ENCODE data around the gene TBC1D8. TPM values are rescaled to one million over a fixed set of nuclear protein-coding genes. Genes with fewer than 3 reads are reported as not detected.

Gene TBC1D8
- polyA plus RNA-seq, 4 donors, result 12.6 to 113 (median 28.2) TPM

GRCh38 chr2:101140237-101140636 is 10.9 kb downstream of the TBC1D8 start:
- Histone ChIP-seq H3K4me3 (ENCODE audit: low read depth in 1 of 3, low read length in 3 of 3) (no peak overlapping the region), H3K27me3 (ENCODE audit: control insufficient read depth in 3 of 3, insufficient read depth in 3 of 3, low read length in 3 of 3) (no peaks in the 10 kb centered on the region), H3K4me1 (ENCODE audit: control insufficient read depth in 3 of 3, insufficient read depth in 2 of 3, low read depth in 1 of 3, low read length in 2 of 3) (no peaks in the 10 kb centered on the region), H3K9me3 (ENCODE audit: control insufficient read depth in 2 of 2, insufficient read depth in 1 of 2, low read depth in 1 of 2, low read length in 1 of 2) (no peaks in the 10 kb centered on the region), H3K27ac (ENCODE audit: low read depth in 1 of 3, low read length in 2 of 3) (no peak overlapping the region), H3K36me3 (ENCODE audit: control insufficient read depth in 3 of 3, insufficient read depth in 2 of 3, low read depth in 1 of 3, low read length in 3 of 3) (no peaks in the 10 kb centered on the region)
- WGBS, 3 donors, result 77 to 87% (median 79%) methylated on average over 7 of the region's 7 CpGs
- no peak for FAIRE-seq
- DNase-seq, result no peak

GRCh38 chr2:101139495-101139894 is 11.7 kb downstream of the TBC1D8 start:
- H3K9me3 ChIP-seq (ENCODE audit: control insufficient read depth in 2 of 2, insufficient read depth in 1 of 2, low read depth in 1 of 2, low read length in 1 of 2), result no peaks in the 10 kb centered on the region
- H3K27me3 ChIP-seq (ENCODE audit: control insufficient read depth in 3 of 3, insufficient read depth in 3 of 3, low read length in 3 of 3), result no peaks in the 10 kb centered on the region
- H3K4me3 ChIP-seq (ENCODE audit: low read depth in 1 of 3, low read length in 3 of 3), result no peak overlapping the region
- DNase-seq (no peak), FAIRE-seq (no peak)
- H3K4me1 ChIP-seq (ENCODE audit: control insufficient read depth in 3 of 3, insufficient read depth in 2 of 3, low read depth in 1 of 3, low read length in 2 of 3), result no peaks in the 10 kb centered on the region
- WGBS, 3 donors, result 88 to 98% (median 93%) methylated on average over 4 of the region's 4 CpGs
- H3K36me3 ChIP-seq (ENCODE audit: control insufficient read depth in 3 of 3, insufficient read depth in 2 of 3, low read depth in 1 of 3, low read length in 3 of 3), result no peaks in the 10 kb centered on the region
- no peak overlapping the region for H3K27ac ChIP-seq (ENCODE audit: low read depth in 1 of 3, low read length in 2 of 3)

- DNase-seq (no peak), FAIRE-seq (no peak)
- H3K36me3 ChIP-seq (ENCODE audit: control insufficient read depth in 3 of 3, insufficient read depth in 2 of 3, low read depth in 1 of 3, low read length in 3 of 3), result no peaks in the 10 kb centered on the region
- H3K9me3 ChIP-seq (ENCODE audit: control insufficient read depth in 2 of 2, insufficient read depth in 1 of 2, low read depth in 1 of 2, low read length in 1 of 2), result no peaks in the 10 kb centered on the region
- H3K4me1 ChIP-seq (ENCODE audit: control insufficient read depth in 3 of 3, insufficient read depth in 2 of 3, low read depth in 1 of 3, low read length in 2 of 3), result no peaks in the 10 kb centered on the region
- no peaks in the 10 kb centered on the region for H3K27me3 ChIP-seq (ENCODE audit: control insufficient read depth in 3 of 3, insufficient read depth in 3 of 3, low read length in 3 of 3)
- whole genome bisulfite sequencing, 3 donors, result 82% methylated on average over 9 of the region's 9 CpGs
- H3K4me3 ChIP-seq (ENCODE audit: low read depth in 1 of 3, low read length in 3 of 3), result no peak overlapping the region
- no peak overlapping the region for H3K27ac ChIP-seq (ENCODE audit: low read depth in 1 of 3, low read length in 2 of 3)
Observed at GRCh38 chr2:101135412-101136296, 15.5 kb downstream of the TBC1D8 start.

- no peak for DNase-seq
- no peaks in the 10 kb centered on the region for H3K9me3 ChIP-seq (ENCODE audit: control insufficient read depth in 2 of 2, insufficient read depth in 1 of 2, low read depth in 1 of 2, low read length in 1 of 2)
- 62 to 88% (median 87%) methylated on average over 2 of the region's 2 CpGs for WGBS, 3 donors
- H3K4me1 ChIP-seq (ENCODE audit: control insufficient read depth in 3 of 3, insufficient read depth in 2 of 3, low read depth in 1 of 3, low read length in 2 of 3), result no peaks in the 10 kb centered on the region
- H3K27me3 ChIP-seq (ENCODE audit: control insufficient read depth in 3 of 3, insufficient read depth in 3 of 3, low read length in 3 of 3), result no peaks in the 10 kb centered on the region
- no peaks in the 10 kb centered on the region for H3K36me3 ChIP-seq (ENCODE audit: control insufficient read depth in 3 of 3, insufficient read depth in 2 of 3, low read depth in 1 of 3, low read length in 3 of 3)
- H3K27ac ChIP-seq (ENCODE audit: low read depth in 1 of 3, low read length in 2 of 3), result no peak overlapping the region
- no peak overlapping the region for H3K4me3 ChIP-seq (ENCODE audit: low read depth in 1 of 3, low read length in 3 of 3)
- FAIRE-seq, result no peak
Observed at GRCh38 chr2:101133492-101134100, 17.6 kb downstream of the TBC1D8 start.

- no peaks in the 10 kb centered on the region for H3K9me3 ChIP-seq (ENCODE audit: control insufficient read depth in 2 of 2, insufficient read depth in 1 of 2, low read depth in 1 of 2, low read length in 1 of 2)
- H3K4me3 ChIP-seq (ENCODE audit: low read depth in 1 of 3, low read length in 3 of 3), result no peak overlapping the region
- H3K27ac ChIP-seq (ENCODE audit: low read depth in 1 of 3, low read length in 2 of 3), result no peak overlapping the region
- peaks cover 0 to 3% (median 0%) of the 10 kb centered on the region in 3 donors for H3K4me1 ChIP-seq (ENCODE audit: control insufficient read depth in 3 of 3, insufficient read depth in 2 of 3, low read depth in 1 of 3, low read length in 2 of 3)
- H3K36me3 ChIP-seq (ENCODE audit: control insufficient read depth in 3 of 3, insufficient read depth in 2 of 3, low read depth in 1 of 3, low read length in 3 of 3), result no peaks in the 10 kb centered on the region
- WGBS, 3 donors, result 55 to 76% (median 69%) methylated on average over 2 of the region's 2 CpGs
- FAIRE-seq (no peak), DNase-seq (no peak)
- H3K27me3 ChIP-seq (ENCODE audit: control insufficient read depth in 3 of 3, insufficient read depth in 3 of 3, low read length in 3 of 3), result no peaks in the 10 kb centered on the region
Observed at GRCh38 chr2:101132202-101132601, 19.0 kb downstream of the TBC1D8 start.

- no peaks in the 10 kb centered on the region for H3K27me3 ChIP-seq (ENCODE audit: control insufficient read depth in 3 of 3, insufficient read depth in 3 of 3, low read length in 3 of 3)
- no peaks in the 10 kb centered on the region for H3K36me3 ChIP-seq (ENCODE audit: control insufficient read depth in 3 of 3, insufficient read depth in 2 of 3, low read depth in 1 of 3, low read length in 3 of 3)
- DNase-seq (no peak), FAIRE-seq (no peak)
- H3K4me1 ChIP-seq (ENCODE audit: control insufficient read depth in 3 of 3, insufficient read depth in 2 of 3, low read depth in 1 of 3, low read length in 2 of 3), result peaks cover under 1 to 12% (median 3%) of the 10 kb centered on the region in 3 donors
- H3K4me3 ChIP-seq (ENCODE audit: low read depth in 1 of 3, low read length in 3 of 3), result no peak overlapping the region
- WGBS, 3 donors, result 89 to 94% (median 92%) methylated on average over 13 of the region's 13 CpGs
- H3K9me3 ChIP-seq (ENCODE audit: control insufficient read depth in 2 of 2, insufficient read depth in 1 of 2, low read depth in 1 of 2, low read length in 1 of 2), result no peaks in the 10 kb centered on the region
- no peak overlapping the region for H3K27ac ChIP-seq (ENCODE audit: low read depth in 1 of 3, low read length in 2 of 3)
Observed at GRCh38 chr2:101130081-101130480, 21.1 kb downstream of the TBC1D8 start.

- FAIRE-seq, result no peak
- peaks cover 8 to 27% (median 12%) of the 10 kb centered on the region in 3 donors for H3K4me1 ChIP-seq (ENCODE audit: control insufficient read depth in 3 of 3, insufficient read depth in 2 of 3, low read depth in 1 of 3, low read length in 2 of 3)
- H3K27me3 ChIP-seq (ENCODE audit: control insufficient read depth in 3 of 3, insufficient read depth in 3 of 3, low read length in 3 of 3), result no peaks in the 10 kb centered on the region
- peak in 1 of 2 donors; percentile 61 for DNase-seq
- no peaks in the 10 kb centered on the region for H3K36me3 ChIP-seq (ENCODE audit: control insufficient read depth in 3 of 3, insufficient read depth in 2 of 3, low read depth in 1 of 3, low read length in 3 of 3)
- H3K9me3 ChIP-seq (ENCODE audit: control insufficient read depth in 2 of 2, insufficient read depth in 1 of 2, low read depth in 1 of 2, low read length in 1 of 2), result no peaks in the 10 kb centered on the region
- 69 to 89% (median 88%) methylated on average over 5 of the region's 5 CpGs for WGBS, 3 donors
- no peak overlapping the region for H3K27ac ChIP-seq (ENCODE audit: low read depth in 1 of 3, low read length in 2 of 3)
- no peak overlapping the region for H3K4me3 ChIP-seq (ENCODE audit: low read depth in 1 of 3, low read length in 3 of 3)
Observed at GRCh38 chr2:101127319-101128056, 23.7 kb downstream of the TBC1D8 start.

GRCh38 chr2:101125808-101126207 is 25.4 kb downstream of the TBC1D8 start:
- H3K4me1 ChIP-seq (ENCODE audit: control insufficient read depth in 3 of 3, insufficient read depth in 2 of 3, low read depth in 1 of 3, low read length in 2 of 3), result peaks cover 8 to 34% (median 15%) of the 10 kb centered on the region in 3 donors
- peak in 1 of 2 donors; percentile 11 for DNase-seq
- no peaks in the 10 kb centered on the region for H3K36me3 ChIP-seq (ENCODE audit: control insufficient read depth in 3 of 3, insufficient read depth in 2 of 3, low read depth in 1 of 3, low read length in 3 of 3)
- H3K27me3 ChIP-seq (ENCODE audit: control insufficient read depth in 3 of 3, insufficient read depth in 3 of 3, low read length in 3 of 3), result no peaks in the 10 kb centered on the region
- FAIRE-seq, result no peak
- H3K4me3 ChIP-seq (ENCODE audit: low read depth in 1 of 3, low read length in 3 of 3), result no peak overlapping the region
- no peaks in the 10 kb centered on the region for H3K9me3 ChIP-seq (ENCODE audit: control insufficient read depth in 2 of 2, insufficient read depth in 1 of 2, low read depth in 1 of 2, low read length in 1 of 2)
- 88 to 94% (median 93%) methylated on average over 3 of the region's 3 CpGs for WGBS, 3 donors
- H3K27ac ChIP-seq (ENCODE audit: low read depth in 1 of 3, low read length in 2 of 3), result peak overlapping the region; percentile 3 to 79 (median 59)
